ENCODE data around the gene GALNT14. TPM values are rescaled to one million over a fixed set of nuclear protein-coding genes. Genes with fewer than 3 reads are reported as not detected.

The GALNT14 gene
- total RNA-seq, 1 experiment from 2014 or later = 6.0 TPM

GRCh38 chr2:31083234-31083993 lies 54.8 kb downstream of the GALNT14 start (continued):
- TF ChIP-seq E2F1 (CRISPR knock-in tag; IDR thresholded peaks at IDR 0.05) = no peak
- no peak for TF ChIP-seq TP53 (CRISPR knock-in tag; IDR thresholded peaks at IDR 0.05)

- DNase-seq (ENCODE audit: low spot score) = no peak
- no peaks in the 10 kb centered on the region for H3K27me3 Mint-ChIP-seq (ENCODE audit: low read depth)
- no peaks in the 10 kb centered on the region for H3K9me3 Mint-ChIP-seq
- TF ChIP-seq SOX15 (CRISPR knock-in tag; IDR thresholded peaks at IDR 0.05) (no peak), E2F1 (CRISPR knock-in tag; IDR thresholded peaks at IDR 0.05) (no peak), TEAD1 (CRISPR knock-in tag; IDR thresholded peaks at IDR 0.05) (no peak), HMGA2 (CRISPR knock-in tag; IDR thresholded peaks at IDR 0.05) (no peak), MAX (CRISPR knock-in tag; IDR thresholded peaks at IDR 0.05) (no peak), ZNF423 (CRISPR knock-in tag; IDR thresholded peaks at IDR 0.05) (no peak), IRF2 (CRISPR knock-in tag; IDR thresholded peaks at IDR 0.05; ENCODE audit: borderline replicate concordance, low read depth) (no peak), ZNF138 (CRISPR knock-in tag; conservative IDR thresholded peaks at IDR 0.05) (no peak), NR2C2 (CRISPR knock-in tag; IDR thresholded peaks at IDR 0.05) (no peak), ZNF671 (CRISPR knock-in tag; IDR thresholded peaks at IDR 0.05) (no peak), CBFB (CRISPR knock-in tag; IDR thresholded peaks at IDR 0.05; ENCODE audit: low read depth) (no peak), FOXP1 (CRISPR knock-in tag; IDR thresholded peaks at IDR 0.05; ENCODE audit: borderline replicate concordance) (no peak), ZNF425 (CRISPR knock-in tag; conservative IDR thresholded peaks at IDR 0.05) (no peak), ZNF263 (CRISPR knock-in tag; IDR thresholded peaks at IDR 0.05; ENCODE audit: low read depth) (no peak)
- TF ChIP-seq, protein P1, sequence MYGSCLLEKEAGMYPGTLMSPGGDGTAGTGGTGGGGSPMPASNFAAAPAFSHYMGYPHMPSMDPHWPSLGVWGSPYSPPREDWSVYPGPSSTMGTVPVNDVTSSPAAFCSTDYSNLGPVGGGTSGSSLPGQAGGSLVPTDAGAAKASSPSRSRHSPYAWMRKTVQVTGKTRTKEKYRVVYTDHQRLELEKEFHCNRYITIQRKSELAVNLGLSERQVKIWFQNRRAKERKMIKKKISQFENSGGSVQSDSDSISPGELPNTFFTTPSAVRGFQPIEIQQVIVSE (CRISPR knock-in tag; IDR thresholded peaks at IDR 0.05; ENCODE audit: borderline replicate concordance) = no peak
- TF ChIP-seq, protein P2, sequence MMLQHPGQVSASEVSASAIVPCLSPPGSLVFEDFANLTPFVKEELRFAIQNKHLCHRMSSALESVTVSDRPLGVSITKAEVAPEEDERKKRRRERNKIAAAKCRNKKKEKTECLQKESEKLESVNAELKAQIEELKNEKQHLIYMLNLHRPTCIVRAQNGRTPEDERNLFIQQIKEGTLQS (CRISPR knock-in tag; conservative IDR thresholded peaks at IDR 0.05) = no peak
- TF ChIP-seq, protein P3, sequence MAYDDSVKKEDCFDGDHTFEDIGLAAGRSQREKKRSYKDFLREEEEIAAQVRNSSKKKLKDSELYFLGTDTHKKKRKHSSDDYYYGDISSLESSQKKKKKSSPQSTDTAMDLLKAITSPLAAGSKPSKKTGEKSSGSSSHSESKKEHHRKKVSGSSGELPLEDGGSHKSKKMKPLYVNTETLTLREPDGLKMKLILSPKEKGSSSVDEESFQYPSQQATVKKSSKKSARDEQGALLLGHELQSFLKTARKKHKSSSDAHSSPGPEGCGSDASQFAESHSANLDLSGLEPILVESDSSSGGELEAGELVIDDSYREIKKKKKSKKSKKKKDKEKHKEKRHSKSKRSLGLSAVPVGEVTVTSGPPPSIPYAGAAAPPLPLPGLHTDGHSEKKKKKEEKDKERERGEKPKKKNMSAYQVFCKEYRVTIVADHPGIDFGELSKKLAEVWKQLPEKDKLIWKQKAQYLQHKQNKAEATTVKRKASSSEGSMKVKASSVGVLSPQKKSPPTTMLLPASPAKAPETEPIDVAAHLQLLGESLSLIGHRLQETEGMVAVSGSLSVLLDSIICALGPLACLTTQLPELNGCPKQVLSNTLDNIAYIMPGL (CRISPR knock-in tag; IDR thresholded peaks at IDR 0.05) = no peak
- TF ChIP-seq, protein P4, sequence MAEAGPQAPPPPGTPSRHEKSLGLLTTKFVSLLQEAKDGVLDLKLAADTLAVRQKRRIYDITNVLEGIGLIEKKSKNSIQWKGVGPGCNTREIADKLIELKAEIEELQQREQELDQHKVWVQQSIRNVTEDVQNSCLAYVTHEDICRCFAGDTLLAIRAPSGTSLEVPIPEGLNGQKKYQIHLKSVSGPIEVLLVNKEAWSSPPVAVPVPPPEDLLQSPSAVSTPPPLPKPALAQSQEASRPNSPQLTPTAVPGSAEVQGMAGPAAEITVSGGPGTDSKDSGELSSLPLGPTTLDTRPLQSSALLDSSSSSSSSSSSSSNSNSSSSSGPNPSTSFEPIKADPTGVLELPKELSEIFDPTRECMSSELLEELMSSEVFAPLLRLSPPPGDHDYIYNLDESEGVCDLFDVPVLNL (CRISPR knock-in tag; IDR thresholded peaks at IDR 0.05; ENCODE audit: borderline replicate concordance, low read depth) = no peak
- H3K27ac Mint-ChIP-seq = no peak overlapping the region
- POLR2A ChIA-PET = no interaction called here
- H3K36me3 Mint-ChIP-seq = no peaks in the 10 kb centered on the region
- no peak; the same call in 1 of the 2 replicates for ATAC-seq
- no peaks in the 10 kb centered on the region for H3K4me1 Mint-ChIP-seq
- CTCF ChIA-PET = interaction anchor here (0.9 to 1.1 kb wide), 4 partner anchors 50 to 370 kb away, joined by 3 to 4 read pairs (median 3); no protein-coding TSS in a partner anchor
- no peak overlapping the region for H3K4me3 Mint-ChIP-seq
Observed at GRCh38 chr2:31082002-31082401, 56.2 kb downstream of the GALNT14 start.
